DMS 273 (cell line): ENCODE results near the gene DDI2.

Source experiments
- DNase-seq: peaks from one replicate; lab custom pipeline; 2025; ENCODE audit not compliant: unreplicated experiment; lab: John Stamatoyannopoulos, UW

The DDI2 gene

GRCh38 chr1:15700508-15700907 lies 83.2 kb downstream of the DDI2 start:
- no peak for DNase-seq

- DNase-seq: no peak
Measured at GRCh38 chr1:15701784-15702183, 84.5 kb downstream of the DDI2 start.

DNA sequence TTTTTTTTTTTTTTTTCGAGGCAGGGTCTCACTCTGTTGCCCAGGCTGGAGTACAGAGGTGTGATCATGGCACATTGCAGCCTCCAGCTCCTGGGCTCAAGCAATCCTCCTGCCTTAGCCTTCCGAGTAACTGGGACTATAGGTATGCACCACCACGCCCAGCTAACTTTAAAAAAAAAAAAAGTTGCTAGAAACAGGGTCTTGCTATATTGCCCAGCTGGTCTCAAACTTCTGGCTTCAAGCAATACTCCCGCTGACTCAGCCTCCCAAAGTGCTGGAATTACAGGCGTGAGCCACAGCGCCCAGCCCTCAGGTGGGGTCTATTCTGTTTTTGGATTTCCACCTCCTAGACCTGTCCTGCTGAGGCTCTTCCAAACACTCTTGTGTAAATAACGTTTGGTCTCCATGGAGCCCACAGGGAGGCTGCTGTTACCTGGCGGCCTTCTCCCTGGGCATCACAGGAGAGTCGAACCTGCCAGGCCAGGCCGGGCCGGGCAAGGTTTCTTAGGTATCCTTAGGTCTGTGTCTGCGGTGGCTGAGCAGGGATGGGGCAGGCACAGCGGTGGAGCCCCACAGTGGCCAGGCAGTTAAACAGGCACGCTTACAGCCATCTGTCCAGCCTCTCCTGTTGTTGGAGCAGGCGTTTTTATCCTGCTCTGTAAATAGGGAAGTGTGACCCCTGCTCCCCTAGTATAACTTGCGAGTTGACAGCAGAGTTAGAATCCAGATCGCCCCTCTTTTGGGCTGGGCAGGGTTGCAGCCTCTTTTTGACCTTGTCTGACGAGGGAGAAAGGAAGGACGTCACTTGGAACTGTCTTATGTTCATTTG lies 85.7 kb downstream of the DDI2 start:
- DNase-seq: peak; percentile 79

GRCh38 chr1:15703562-15703961 lies 86.3 kb downstream of the DDI2 start:
- DNase-seq: peak; percentile 74

DNA sequence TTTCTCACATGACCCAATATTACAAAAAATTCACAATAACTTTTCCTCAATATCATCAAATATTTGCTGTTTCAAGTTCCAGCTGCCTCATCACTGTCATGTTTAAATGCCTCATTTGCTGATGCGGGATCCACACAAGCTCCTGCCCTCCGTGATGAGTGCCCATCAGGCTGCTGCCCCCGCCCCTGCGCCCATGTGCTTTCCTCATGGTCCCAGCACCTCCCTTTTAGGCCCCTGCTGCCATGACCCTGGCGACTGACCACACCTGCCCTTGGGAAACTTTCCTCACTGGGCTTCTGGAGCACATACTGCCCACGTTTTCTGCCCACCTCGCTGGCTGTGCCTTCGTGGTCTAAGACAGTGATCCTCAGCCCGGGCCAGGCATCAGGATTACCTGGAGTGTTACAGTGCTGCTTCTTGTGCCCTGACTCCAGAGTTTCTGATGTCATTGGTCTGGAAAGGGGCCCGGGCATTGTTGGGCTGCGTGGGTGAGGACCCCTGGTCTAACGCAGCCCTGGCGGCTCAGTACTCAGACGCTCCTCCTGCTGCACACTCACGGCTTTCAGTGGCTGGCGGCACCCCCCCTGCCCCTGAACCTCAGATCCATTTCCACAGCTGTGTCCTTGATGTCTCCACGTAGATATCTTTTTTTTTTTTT lies 87.4 kb downstream of the DDI2 start:
- DNase-seq: no peak

GRCh38 chr1:15705184-15705566 lies 87.9 kb downstream of the DDI2 start:
- DNase-seq: no peak

GRCh38 chr1:15706751-15707150 lies 89.5 kb downstream of the DDI2 start:
- no peak for DNase-seq

DNA sequence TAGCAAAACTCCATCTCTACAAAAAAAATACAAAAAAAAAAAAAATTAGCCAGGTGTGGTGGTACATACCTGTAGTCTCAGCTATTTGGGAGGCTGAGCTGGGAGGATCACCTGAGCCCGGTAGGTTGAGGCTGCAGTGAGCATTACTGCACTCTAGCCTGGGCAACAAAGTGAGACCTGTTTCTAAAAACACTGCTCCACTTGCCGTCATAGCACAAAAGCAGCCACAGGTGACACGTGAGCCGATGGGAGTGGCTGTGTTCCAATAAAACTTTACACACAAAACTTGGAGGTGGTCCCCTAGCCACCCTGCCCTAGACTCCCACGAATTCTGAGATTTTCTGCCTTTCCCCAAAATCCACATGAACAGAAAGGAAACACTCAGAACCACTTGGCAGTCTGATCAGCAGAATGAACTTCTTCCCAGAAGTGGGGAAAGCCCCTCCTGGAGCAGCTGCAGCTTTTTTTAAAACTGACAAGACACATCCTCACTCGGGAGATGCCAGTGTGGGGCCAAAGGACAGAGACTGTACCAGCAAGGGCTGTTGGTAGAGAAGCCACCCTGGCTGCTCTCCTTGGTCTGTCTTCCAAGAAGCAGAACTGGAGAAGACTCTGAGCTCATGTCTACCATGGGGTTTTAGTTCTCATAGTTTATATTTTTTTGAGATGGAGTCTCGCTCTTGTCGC lies 90.1 kb downstream of the DDI2 start:
- no peak for DNase-seq

DNA sequence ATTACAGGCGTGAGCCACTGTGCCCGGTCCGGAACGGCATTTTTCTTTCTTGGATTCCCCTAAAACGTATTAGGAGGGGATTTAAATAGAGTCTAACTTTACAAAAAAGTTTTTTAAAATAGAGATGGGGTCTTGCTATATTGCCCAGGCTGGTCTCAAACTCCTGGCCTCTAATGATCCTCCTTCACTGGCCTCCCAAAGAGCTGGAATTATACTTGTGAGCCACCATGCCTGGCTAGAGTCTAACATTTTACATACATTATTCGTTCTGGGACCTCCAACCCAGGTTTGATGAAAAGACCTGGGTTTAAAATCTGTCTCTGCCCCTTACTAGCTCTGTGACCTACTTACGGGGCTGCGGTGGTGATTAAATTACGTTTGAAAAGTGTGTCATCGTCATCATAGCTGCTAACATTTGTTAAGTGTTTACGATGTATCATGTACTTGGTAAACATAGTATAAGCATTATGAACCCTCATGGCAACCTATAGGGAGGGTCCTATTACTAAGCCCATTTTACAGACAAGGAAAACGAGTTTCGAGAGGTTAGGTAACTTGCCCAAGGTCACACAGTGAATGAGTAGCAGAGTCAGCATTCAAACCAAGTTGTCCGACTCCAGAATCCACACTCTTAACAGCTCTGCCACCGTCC lies 91.4 kb downstream of the DDI2 start:
- no peak for DNase-seq

DNA sequence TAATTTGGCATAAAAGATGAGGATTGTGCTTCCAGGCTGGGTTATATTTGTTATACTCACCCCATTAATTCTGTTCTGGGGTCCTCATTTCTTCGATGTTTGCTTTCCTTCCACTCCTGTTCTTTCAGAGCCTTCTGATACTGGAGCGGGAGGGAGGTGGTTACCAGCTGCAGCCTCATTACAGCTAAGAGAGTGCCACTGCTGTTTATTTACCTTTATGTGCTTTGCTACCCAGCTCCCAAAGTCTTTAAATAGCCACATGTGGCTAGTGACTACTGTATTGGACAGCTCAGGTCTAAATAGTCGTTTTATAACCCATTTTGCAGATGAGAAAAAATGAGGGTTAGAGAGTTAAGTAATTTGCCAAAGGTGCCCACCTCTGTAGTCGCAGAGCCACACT lies 92.0 kb downstream of the DDI2 start:
- no peak for DNase-seq

DNA sequence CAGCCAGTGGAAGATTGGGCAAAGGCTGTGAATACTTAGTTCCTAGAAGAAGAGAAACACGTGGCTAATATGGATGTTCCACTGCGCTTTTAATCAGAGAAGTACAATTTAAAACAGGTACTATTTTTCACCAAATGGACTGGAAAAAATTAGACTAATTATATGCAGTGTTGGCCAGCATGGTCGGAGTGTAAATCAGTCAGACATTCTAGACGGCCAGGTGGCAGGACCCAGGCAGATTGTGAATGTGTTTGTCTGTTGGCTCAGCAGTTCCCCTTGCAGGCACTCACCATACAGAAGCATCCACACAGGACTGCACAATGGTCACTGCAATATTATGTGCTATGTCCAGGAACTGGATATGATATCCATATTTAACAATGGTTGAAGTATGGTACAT lies 94.9 kb downstream of the DDI2 start:
- DNase-seq: peak; percentile 78

GRCh38 chr1:15714406-15715136 lies 97.3 kb downstream of the DDI2 start:
- DNase-seq: peak; percentile 58

- no peak for DNase-seq
Measured at GRCh38 chr1:15717418-15718125, 100.3 kb downstream of the DDI2 start.

DNA sequence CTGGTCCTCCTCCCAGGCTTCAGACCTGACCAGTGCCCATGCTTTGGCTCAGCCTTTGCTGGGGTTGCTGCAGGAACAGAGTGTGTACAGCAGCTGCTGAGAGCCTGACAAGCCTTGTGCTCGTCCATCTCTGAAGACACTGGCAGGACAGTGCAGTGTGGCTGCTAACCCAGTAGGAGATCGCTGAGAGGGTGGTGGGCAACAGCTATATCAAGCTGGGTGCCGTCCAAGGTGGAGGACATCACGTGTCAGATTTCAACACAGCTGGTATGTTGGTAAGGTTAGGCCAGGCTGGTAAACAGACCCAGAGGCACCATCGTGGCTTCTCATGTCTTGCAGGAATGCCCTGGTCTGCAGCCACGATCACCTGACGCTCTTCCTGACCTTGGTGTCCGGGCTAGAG lies 100.9 kb downstream of the DDI2 start:
- peak; percentile 48 for DNase-seq
